DND-41 (cell line): ENCODE results near the gene TMPRSS3.

ENCODE experiments used
- ATAC-seq: fragments of 200-7000 bp; cut with Tn5 transposase; 3 replicates; pipeline ENCODE4 v1.9.1; 2021; ENCODE audit warnings: low read depth; ENCODE audit not compliant: insufficient read depth
- DNase-seq: peaks from one replicate; pipeline ENCODE4 v3.0.0-alpha.2; 2020
- H2AFZ ChIP-seq: 2 replicates; pipeline ENCODE4 v1.6.0; 2012; ENCODE audit warnings: low read depth, low read length
- H3K27ac ChIP-seq: 2 replicates; pipeline ENCODE4 v1.5.1; 2012; ENCODE audit warnings: low read length, inconsistent platforms
- H3K27me3 ChIP-seq: fragments of 200-600 bp; sonication (generic); 2 replicates; pipeline ENCODE4 v1.6.0; 2012; ENCODE audit warnings: low read length, mild to moderate bottlenecking, inconsistent platforms; ENCODE audit not compliant: insufficient read depth, poor library complexity
- H3K36me3 ChIP-seq: 2 replicates; pipeline ENCODE4 v1.5.1; 2012; ENCODE audit warnings: low read length, inconsistent platforms; ENCODE audit not compliant: insufficient read depth
- H3K4me1 ChIP-seq: 2 replicates; pipeline ENCODE4 v1.5.1; 2012; ENCODE audit warnings: mild to moderate bottlenecking, low read length; ENCODE audit not compliant: insufficient read depth
- H3K4me2 ChIP-seq: 2 replicates; pipeline ENCODE4 v1.6.0; 2012; ENCODE audit warnings: mild to moderate bottlenecking, moderate library complexity, low read length, inconsistent platforms; ENCODE audit not compliant: insufficient read depth
- H3K4me3 ChIP-seq, 2 experiments: fragments of 200-600 bp in 1 of 2; shearing (Covaris generic) in 1 of 2; 2 replicates each; pipeline ENCODE4 v1.5.1; 2012 to 2016; ENCODE audit warnings: inconsistent platforms in 2 of 2, low read length in 2 of 2, mild to moderate bottlenecking in 2 of 2, low read depth in 1 of 2, moderate library complexity in 1 of 2
- H3K79me2 ChIP-seq: 2 replicates; pipeline ENCODE4 v1.6.0; 2012; ENCODE audit warnings: low read length, inconsistent platforms; ENCODE audit not compliant: insufficient read depth
- H3K9ac ChIP-seq: 2 replicates; pipeline ENCODE4 v1.6.0; 2012; ENCODE audit warnings: low read depth, mild to moderate bottlenecking, inconsistent platforms, low read length, moderate library complexity
- H3K9me3 ChIP-seq: 2 replicates; pipeline ENCODE4 v1.5.1; 2012; ENCODE audit warnings: low read length, moderate library complexity, mild to moderate bottlenecking, inconsistent platforms; ENCODE audit not compliant: insufficient read depth, severe bottlenecking
- H4K20me1 ChIP-seq: 2 replicates; pipeline ENCODE4 v1.6.0; 2012; ENCODE audit warnings: low read length; ENCODE audit not compliant: insufficient read depth
- CTCF ChIP-seq: IDR thresholded peaks from 2 replicates; pipeline ENCODE4 v1.5.1; 2012; ENCODE audit warnings: borderline replicate concordance, low read length, moderate library complexity, mild to moderate bottlenecking; ENCODE audit not compliant: poor library complexity, severe bottlenecking; ENCODE audit errors: extremely low read depth
- EZH2 ChIP-seq: IDR thresholded peaks from 3 replicates; pipeline ENCODE4 v1.6.1; 2012; ENCODE audit warnings: borderline replicate concordance, low read depth, mild to moderate bottlenecking, moderate library complexity, low read length, inconsistent platforms; ENCODE audit not compliant: severe bottlenecking

TMPRSS3 gene

DNA sequence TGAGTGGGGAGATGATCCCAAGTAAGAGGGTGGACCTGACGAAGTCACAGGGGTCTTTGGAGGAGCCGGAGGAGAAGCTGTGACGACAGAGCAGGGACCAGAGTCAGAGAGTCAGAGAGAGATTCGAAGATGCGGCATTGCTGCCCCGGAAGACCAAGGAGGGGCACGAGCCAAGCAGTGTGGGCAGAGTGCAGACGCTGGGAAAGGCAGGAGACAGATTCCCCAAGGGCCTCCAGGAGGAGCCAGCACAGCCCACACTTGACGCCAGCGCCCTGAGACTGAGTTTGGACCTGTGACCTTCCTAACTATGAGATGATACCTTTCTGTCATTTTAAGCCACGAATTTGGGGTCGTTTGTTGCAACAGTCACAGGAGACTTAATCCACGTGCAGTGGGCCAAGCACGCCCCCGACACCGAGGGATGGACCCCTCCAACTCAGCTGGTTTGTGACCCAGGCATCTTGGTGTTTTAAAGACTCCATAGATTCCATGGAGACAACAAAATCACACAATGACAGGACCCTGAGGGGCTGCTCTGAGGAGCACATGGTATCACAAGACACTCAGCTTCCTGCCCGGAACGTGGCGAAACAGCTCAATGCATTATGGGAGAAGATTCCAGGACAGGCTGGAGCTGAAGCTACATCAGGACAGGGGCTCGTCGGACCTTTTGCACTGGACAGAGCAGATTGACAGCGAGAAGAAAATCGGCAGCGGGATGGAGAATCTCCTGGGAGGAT lies 18.5 kb downstream of the TMPRSS3 start:
- Histone ChIP-seq H3K9ac (no peak overlapping the region), H3K4me2 (no peak overlapping the region), H4K20me1 (no peaks in the 10 kb centered on the region), H3K4me3 (no peak overlapping the region), H3K27me3 (no peaks in the 10 kb centered on the region), H3K27ac (no peak overlapping the region), H2AFZ (no peak overlapping the region), H3K79me2 (no peaks in the 10 kb centered on the region), H3K9me3 (peaks cover 9% of the 10 kb centered on the region), H3K36me3 (peaks cover 8% of the 10 kb centered on the region), H3K4me1 (no peaks in the 10 kb centered on the region)
- TF ChIP-seq CTCF: no peak
- TF ChIP-seq EZH2: no peak
- ATAC-seq (no peak), DNase-seq (no peak)

GRCh38 chr21:42376338-42376982 lies 19.4 kb downstream of the TMPRSS3 start:
- H3K27ac ChIP-seq: no peak overlapping the region
- H3K4me1 ChIP-seq: no peaks in the 10 kb centered on the region
- TF ChIP-seq EZH2: no peak
- no peak for TF ChIP-seq CTCF

DNA sequence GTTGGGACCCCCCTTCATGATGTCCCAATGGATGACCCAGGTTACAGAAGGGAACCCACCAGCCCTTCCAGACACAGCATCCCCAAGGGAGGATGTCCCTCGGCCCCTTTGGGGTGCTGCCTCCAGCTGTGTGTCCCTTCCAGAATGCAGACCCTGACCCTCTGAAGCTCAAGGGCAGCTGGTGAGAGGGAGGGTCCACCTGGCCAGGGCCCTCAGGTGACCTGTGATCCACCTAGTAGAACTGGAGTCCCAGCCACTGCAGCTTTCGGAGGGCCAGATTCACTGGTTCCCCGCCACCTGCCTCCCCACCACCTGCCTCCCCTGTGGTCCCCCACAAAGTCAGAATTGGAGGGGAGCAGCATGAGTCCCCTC lies 19.9 kb downstream of the TMPRSS3 start:
- Histone ChIP-seq H3K27me3 (no peaks in the 10 kb centered on the region), H3K4me3 (no peak overlapping the region), H3K4me1 (no peaks in the 10 kb centered on the region), H3K79me2 (no peaks in the 10 kb centered on the region), H3K27ac (no peak overlapping the region), H3K4me2 (no peak overlapping the region), H3K36me3 (no peaks in the 10 kb centered on the region), H3K9me3 (no peaks in the 10 kb centered on the region), H2AFZ (no peak overlapping the region), H3K9ac (no peak overlapping the region), H4K20me1 (no peaks in the 10 kb centered on the region)
- ATAC-seq (no peak), DNase-seq (no peak)
- no peak for TF ChIP-seq CTCF
- TF ChIP-seq EZH2: no peak

More at GRCh38 chr21:42376338-42376982, 19.4 kb downstream of the TMPRSS3 start:
- no peak overlapping the region for H3K9ac ChIP-seq
- H3K36me3 ChIP-seq: no peaks in the 10 kb centered on the region
- DNase-seq (no peak), ATAC-seq (no peak)
- no peaks in the 10 kb centered on the region for H4K20me1 ChIP-seq
- H3K27me3 ChIP-seq: no peaks in the 10 kb centered on the region
- no peaks in the 10 kb centered on the region for H3K9me3 ChIP-seq
- H3K4me3 ChIP-seq: no peak overlapping the region
- no peak overlapping the region for H3K4me2 ChIP-seq
- no peaks in the 10 kb centered on the region for H3K79me2 ChIP-seq
- no peak overlapping the region for H2AFZ ChIP-seq
